ENCODE measurements around the gene MAST3.

GRCh38 chr19:18160493-18160970, 63.0 kb downstream of the MAST3 start:
- TF ChIP-seq MAFK (IDR thresholded peaks at IDR 0.05; ENCODE audit: low read depth, low read length) (no peak), EZH2 (IDR thresholded peaks at IDR 0.05; ENCODE audit: low read depth, low read length, severe bottlenecking) (no peak), ZNF274 (IDR thresholded peaks at IDR 0.05; ENCODE audit: borderline replicate concordance, extremely low read depth, low read length) (no peak), CTCF (IDR thresholded peaks at IDR 0.05; ENCODE audit: control extremely low read depth in 1 of 3, insufficient read depth in 1 of 3, low read depth in 1 of 3, low read length in 3 of 3) (no peak), USF2 (IDR thresholded peaks at IDR 0.05; ENCODE audit: low read length) (no peak), TAF1 (IDR thresholded peaks at IDR 0.05; ENCODE audit: low read depth, low read length) (no peak), POLR2A (IDR thresholded peaks at IDR 0.05; ENCODE audit: control extremely low read depth in 1 of 2, low read depth in 2 of 2, low read length in 2 of 2) (no peak), CHD2 (IDR thresholded peaks at IDR 0.05; ENCODE audit: low read length) (no peak)

All from H1 (cell line).